GM10266 (cell line): ENCODE data around the gene UBE2L5.
A peak's percentile ranks its signal among the peaks of the same experiment; 100 is the strongest.
"Not testable (repeated sequence)": the region's sequence is repeated elsewhere in the genome, so short reads cannot be mapped to it uniquely, and the experiment has no call there.

Experiments used
- DNase-seq: peaks from one replicate; pipeline ENCODE4 v3.0.0; 2012; ENCODE audit errors: extremely low spot score
- CTCF ChIP-seq: IDR thresholded peaks from 2 replicates; pipeline ENCODE4 v1.5.1; 2012; ENCODE audit warnings: mild to moderate bottlenecking, low read depth; ENCODE audit not compliant: control insufficient read depth, insufficient read depth; ENCODE audit errors: missing control alignments

The UBE2L5 gene

GRCh38 chr13:30442926-30443325 is 20.6 kb downstream of the UBE2L5 start:
- no peak for TF ChIP-seq CTCF

GRCh38 chr13:30443491-30443890 is 21.2 kb downstream of the UBE2L5 start:
- not testable (repeated sequence) for DNase-seq

More at GRCh38 chr13:30442926-30443325, 20.6 kb downstream of the UBE2L5 start:
- DNase-seq: peak; percentile 39

- peak; percentile 63 for DNase-seq
- no peak for TF ChIP-seq CTCF
Measured at GRCh38 chr13:30443957-30444404, 21.7 kb downstream of the UBE2L5 start.

- no peak for DNase-seq
- no peak for TF ChIP-seq CTCF
Measured at GRCh38 chr13:30446126-30446500, 23.8 kb downstream of the UBE2L5 start.

GRCh38 chr13:30448441-30448840 is 26.1 kb downstream of the UBE2L5 start:
- TF ChIP-seq CTCF: no peak
- DNase-seq: no peak

GRCh38 chr13:30450066-30450465 is 27.8 kb downstream of the UBE2L5 start:
- TF ChIP-seq CTCF: no peak
- no peak for DNase-seq

GRCh38 chr13:30451476-30451875 is 29.2 kb downstream of the UBE2L5 start:
- DNase-seq: not testable (repeated sequence)

GRCh38 chr13:30453727-30454126 is 31.4 kb downstream of the UBE2L5 start:
- DNase-seq: no peak
- peak; percentile 14 for TF ChIP-seq CTCF

- DNase-seq: no peak
- TF ChIP-seq CTCF: no peak
Measured at GRCh38 chr13:30454991-30455390, 32.7 kb downstream of the UBE2L5 start.
